GM18520 (cell line): ENCODE measurements around the gene NR2E1.

Source experiments
- ATAC-seq: cut with Tn5 transposase; IDR thresholded peaks from one replicate; pipeline ENCODE4 v1.9.1; 2021; ENCODE audit not compliant: unreplicated experiment

NR2E1 gene

DNA sequence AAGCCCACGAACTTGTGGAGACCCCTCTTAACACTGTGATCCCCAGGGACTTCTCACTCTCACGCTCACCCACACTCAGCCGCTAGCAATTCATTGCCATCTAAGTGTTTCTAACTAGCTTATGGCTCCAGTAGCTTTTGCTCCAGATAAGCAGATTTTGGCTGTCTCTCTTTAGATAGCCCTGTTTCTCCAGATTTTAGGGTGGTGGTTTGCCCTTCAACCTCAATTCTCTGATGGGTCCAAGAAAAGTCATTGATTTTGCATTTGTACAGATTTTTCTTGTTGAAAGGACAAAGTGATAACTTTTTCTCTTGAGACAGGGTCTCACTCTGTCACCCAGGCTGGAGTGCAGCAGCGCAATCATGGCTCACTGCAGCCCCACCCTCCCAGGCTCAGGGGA is 41.2 kb downstream of the NR2E1 start:
- ATAC-seq, result no peak

DNA sequence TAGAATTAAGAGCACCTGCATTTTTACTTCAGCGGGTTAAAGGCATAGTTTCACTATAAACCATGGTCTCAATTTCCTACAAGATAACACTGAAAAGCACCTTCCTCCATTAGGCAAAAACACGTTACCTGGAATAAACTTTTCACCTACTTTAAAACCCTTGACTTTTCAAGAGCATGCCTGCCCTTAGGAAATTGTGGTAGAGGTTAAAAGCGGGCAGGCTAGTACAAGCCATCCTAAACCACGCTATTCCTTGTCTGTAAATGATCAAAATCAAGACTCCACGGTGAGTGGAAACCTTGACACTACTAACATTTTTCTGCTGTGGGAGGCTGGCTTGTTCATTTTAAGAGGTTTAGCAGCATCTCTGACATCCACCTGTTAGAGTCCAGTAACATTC is 43.9 kb downstream of the NR2E1 start:
- ATAC-seq, result no peak

DNA sequence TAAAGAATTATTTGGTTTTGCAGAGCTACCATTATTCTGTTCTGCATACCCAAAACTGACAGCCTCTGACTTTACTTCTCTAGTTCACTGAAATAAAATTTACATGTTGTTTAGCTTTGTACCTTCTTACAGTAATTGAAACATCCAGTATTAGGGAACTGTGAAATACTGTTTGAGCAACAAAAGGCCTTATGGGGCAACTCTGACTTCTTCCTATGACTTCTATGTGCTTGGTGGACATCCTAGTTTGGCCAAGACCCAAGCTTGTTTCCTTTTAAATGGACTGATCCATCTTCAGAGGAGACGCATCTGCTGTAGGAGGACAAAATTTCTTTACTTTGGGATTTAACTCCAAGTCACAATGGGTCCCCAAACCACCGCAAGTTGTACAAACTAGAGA is 44.7 kb downstream of the NR2E1 start:
- no peak for ATAC-seq

DNA sequence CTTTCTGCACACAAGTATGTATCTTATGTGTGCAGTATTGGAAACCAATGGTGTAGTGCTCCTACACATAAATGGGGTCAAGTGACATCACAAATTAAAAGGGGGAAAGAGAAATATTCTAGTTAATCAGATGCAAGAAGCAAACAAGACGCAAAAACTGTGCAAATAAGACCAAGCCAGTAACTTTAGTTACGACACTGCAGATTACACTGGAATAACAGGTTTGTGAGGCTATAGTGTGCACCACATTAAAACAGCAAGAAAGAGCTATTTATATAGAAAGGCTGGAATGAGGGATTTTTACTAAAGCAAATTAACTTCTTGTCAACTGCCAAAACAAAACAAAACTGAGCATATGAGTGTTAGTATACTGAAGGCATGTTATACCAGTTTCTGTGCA is 45.8 kb downstream of the NR2E1 start:
- no peak for ATAC-seq

DNA sequence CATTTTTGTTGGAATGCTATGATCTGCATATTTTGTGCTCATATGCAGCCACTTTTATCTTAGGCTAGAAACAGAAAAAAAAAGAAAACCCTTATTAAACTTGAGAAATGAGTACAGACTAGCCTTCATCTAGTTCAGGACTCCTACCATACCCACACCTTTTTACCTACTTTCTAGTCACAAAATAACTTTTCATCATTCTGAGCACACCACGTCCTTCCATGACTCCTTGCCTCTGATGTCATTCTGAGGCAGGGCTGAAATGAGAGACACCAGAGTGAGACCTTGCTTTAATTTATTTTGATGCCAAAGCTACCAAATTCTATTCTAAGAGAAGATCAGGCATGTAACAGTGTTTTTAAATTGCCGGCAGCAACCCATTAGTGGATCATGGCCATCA is 56.2 kb downstream of the NR2E1 start:
- no peak for ATAC-seq

DNA sequence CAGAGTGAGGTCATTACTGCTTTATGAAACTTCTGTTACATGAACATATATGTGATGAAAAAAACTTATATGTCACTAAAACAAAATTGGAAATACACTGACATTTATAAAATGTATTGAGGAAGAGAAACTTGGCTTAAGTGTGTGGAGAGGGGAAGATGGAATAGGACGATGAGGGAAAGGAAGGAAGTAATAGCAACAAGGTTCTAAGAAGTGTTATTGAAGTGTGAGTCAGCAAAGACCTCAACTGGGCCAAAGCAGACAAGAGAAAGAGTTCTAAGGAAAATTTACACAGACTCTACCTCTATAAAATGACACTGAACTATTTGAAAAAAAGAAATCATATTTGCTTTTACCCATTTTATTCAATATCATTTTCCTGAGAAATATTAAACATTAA is 56.7 kb downstream of the NR2E1 start:
- no peak for ATAC-seq

DNA sequence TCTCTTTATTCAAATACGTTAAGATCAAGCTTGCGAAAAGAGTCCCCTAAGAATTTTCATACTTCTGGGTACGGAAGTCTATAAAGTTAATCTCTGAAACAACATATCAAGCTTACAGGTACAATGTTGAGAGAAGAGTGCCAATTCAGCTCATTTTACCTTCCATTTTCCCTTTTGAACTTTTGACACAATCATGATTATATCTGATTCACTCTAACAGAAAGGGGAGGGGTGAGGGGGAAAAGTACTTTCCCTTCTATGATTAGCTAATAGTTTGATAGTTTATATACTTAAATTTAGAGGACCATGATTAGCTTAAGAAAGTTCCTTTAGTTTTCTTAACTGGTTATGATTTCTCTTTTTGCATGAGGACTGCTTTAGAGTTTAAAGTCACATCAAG is 61.5 kb downstream of the NR2E1 start:
- no peak for ATAC-seq

DNA sequence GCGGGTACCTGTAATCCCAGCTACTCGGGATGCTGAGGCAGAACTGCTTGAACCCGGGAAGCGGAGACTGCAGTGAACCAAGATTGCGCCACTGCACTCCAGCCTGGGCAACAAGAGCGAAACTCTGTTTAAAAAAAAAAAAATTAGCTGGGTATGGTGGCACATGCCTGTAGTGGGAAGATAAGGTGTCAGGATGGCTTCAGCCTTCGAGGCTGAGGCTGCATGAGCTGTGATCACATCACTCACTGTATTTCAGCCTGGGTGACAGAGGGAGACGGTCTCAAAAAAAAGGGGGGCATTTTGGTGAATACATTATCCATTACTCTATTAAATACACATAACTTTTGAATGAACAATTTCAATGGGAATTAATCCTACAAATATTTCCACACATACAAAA is 62.6 kb downstream of the NR2E1 start:
- no peak for ATAC-seq

DNA sequence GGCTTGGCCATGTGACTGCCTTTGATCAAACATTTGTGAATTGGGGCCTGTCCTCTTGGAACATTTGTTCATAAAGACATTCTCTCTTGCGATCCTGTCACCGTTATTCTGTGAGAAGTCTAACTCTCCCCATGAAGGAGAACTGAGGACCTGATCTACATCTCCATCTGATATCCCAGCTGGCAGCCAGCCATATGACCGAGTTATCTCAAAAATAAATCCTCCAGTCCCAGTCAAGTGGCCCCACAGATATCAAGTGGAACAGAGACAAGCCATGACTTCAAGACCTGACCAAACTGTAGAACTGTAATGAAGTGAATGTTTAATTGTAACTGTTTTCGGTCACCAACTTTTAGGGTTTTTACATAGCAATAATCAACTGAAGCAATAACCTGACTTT is 69.3 kb downstream of the NR2E1 start:
- no peak for ATAC-seq

DNA sequence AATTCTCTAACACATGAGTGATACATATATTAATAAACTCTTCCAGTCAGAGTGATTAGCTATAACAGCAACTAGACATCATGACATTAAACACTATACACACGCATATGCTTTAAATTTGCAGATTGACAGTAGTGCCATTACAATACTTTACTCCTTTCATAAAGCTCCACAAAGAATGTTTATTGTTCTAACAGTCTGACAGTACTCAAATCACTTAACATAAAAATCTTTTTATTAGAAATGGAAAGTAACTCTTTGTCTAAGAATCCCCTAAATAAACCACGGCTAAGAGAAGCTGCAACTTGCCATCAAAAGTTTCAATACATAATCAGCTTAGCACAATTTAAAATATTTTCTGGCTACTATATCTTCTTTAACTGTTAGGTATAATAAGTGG is 71.0 kb downstream of the NR2E1 start:
- no peak for ATAC-seq

DNA sequence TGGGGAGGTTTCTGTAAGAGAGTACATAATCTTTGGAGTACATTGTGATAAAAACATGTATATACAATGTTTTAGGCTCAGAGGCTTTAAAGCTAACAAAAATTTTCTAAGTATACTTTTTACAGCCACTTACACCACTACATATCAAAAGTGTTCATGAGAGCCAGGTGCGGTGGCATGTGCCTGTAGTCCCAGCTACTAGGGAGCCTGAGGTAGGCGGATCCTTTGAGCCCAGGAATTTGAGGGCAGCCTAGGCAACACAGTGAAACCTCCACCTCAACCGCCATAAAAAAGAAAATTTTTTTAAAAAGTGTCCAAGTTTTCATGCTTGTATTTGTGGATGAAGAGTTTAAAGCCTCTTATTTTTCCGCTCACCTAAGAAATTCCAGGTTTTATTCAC is 72.5 kb downstream of the NR2E1 start:
- ATAC-seq, result no peak
